ENCODE data around the gene ADSS1. TPM values are rescaled to one million over a fixed set of nuclear protein-coding genes. Genes with fewer than 3 reads are reported as not detected.

ADSS1 gene
- total and polyA plus RNA-seq, 8 donors: 3.5 to 6.8 (median 5.5) TPM

- no peaks in the 10 kb centered on the region for H3K4me1 ChIP-seq
- no peak overlapping the region for H3K27ac ChIP-seq
- no peak overlapping the region for H3K4me3 ChIP-seq
- H3K9me3 ChIP-seq: no peaks in the 10 kb centered on the region
- WGBS, 2 donors: 90 to 94% methylated on average over 9 of the region's 9 CpGs
- no peak for DNase-seq
- FAIRE-seq: no peak
- intact Hi-C loops (cut with DNase I): no loop called here
- H3K36me3 ChIP-seq: no peaks in the 10 kb centered on the region
- H3K27me3 ChIP-seq: no peaks in the 10 kb centered on the region
- TF ChIP-seq CTCF (IDR thresholded peaks at IDR 0.05): no peak
- ATAC-seq: no peak
Observed at GRCh38 chr14:104734601-104734990, 10.6 kb downstream of the ADSS1 start.

GRCh38 chr14:104734991-104735779, 11.2 kb downstream of the ADSS1 start:
- FAIRE-seq (no peak), DNase-seq (no peak)
- intact Hi-C loops (cut with DNase I): no loop called here

GRCh38 chr14:104735830-104736642, 12.0 kb downstream of the ADSS1 start:
- WGBS, 2 donors: 74 to 77% methylated on average over 24 to 26 of the region's 26 CpGs
- no peaks in the 10 kb centered on the region for H3K4me1 ChIP-seq

More at GRCh38 chr14:104734991-104735779, 11.2 kb downstream of the ADSS1 start:
- TF ChIP-seq CTCF (IDR thresholded peaks at IDR 0.05): no peak
- Histone ChIP-seq H3K9me3 (no peaks in the 10 kb centered on the region), H3K4me1 (no peaks in the 10 kb centered on the region), H3K27ac (peak overlapping the region in 1 of 4 donors; percentile 29), H3K4me3 (no peak overlapping the region), H3K27me3 (no peaks in the 10 kb centered on the region), H3K36me3 (no peaks in the 10 kb centered on the region)
- WGBS, 2 donors: 82% methylated on average over 31 of the region's 31 CpGs
- ATAC-seq: peak in 1 of 4 donors; percentile 4

GRCh38 chr14:104738375-104739019, 14.5 kb downstream of the ADSS1 start:
- ATAC-seq (no peak), DNase-seq (peak in 1 of 6 donors; percentile 59), FAIRE-seq (no peak)
- Histone ChIP-seq H3K36me3 (no peaks in the 10 kb centered on the region), H3K27me3 (no peaks in the 10 kb centered on the region), H3K27ac (no peak overlapping the region), H3K9me3 (no peaks in the 10 kb centered on the region), H3K4me1 (no peaks in the 10 kb centered on the region), H3K4me3 (no peak overlapping the region)
- 92 to 94% methylated on average over 18 of the region's 18 CpGs for WGBS, 2 donors
- TF ChIP-seq CTCF (IDR thresholded peaks at IDR 0.05): no peak
- intact Hi-C loops (cut with DNase I): no loop called here

More at GRCh38 chr14:104735830-104736642, 12.0 kb downstream of the ADSS1 start:
- Histone ChIP-seq H3K27ac (peak overlapping the region in 1 of 4 donors; percentile 29), H3K4me3 (no peak overlapping the region), H3K36me3 (no peaks in the 10 kb centered on the region), H3K27me3 (no peaks in the 10 kb centered on the region), H3K9me3 (no peaks in the 10 kb centered on the region)
- intact Hi-C loops (cut with DNase I): no loop called here
- no peak for DNase-seq
- peak in 3 of 4 donors; percentile 41 to 71 (median 46) for ATAC-seq
- FAIRE-seq: no peak
- no peak for TF ChIP-seq CTCF (IDR thresholded peaks at IDR 0.05)
